K562 (cell line): Measurements from ENCODE around the gene GMEB2. TPM values are rescaled to one million over a fixed set of nuclear protein-coding genes. Genes with fewer than 3 reads are reported as not detected.

Source experiments
- ADNP ChIP-seq: fragments of 200-800 bp; sonication (Bioruptor generic); IDR thresholded peaks from 2 replicates; pipeline ENCODE4 v1.6.1; 2016; ENCODE audit warnings: missing genetic modification characterization, missing compliant biosample characterization
- BACH1 ChIP-seq: fragments of 200-800 bp; sonication (Bioruptor generic); IDR thresholded peaks from 2 replicates; pipeline ENCODE4 v1.6.1; 2016; ENCODE audit warnings: missing genetic modification characterization, missing compliant biosample characterization
- BDP1 ChIP-seq: IDR thresholded peaks from 3 replicates; pipeline ENCODE4 v1.6.1; 2011; ENCODE audit not compliant: insufficient read length, insufficient read depth
- CHD4 ChIP-seq: fragments of 200-600 bp; sonication (generic); IDR thresholded peaks from 3 replicates; pipeline ENCODE4 v1.6.1; 2012; ENCODE audit warnings: low read depth, mild to moderate bottlenecking, mixed read lengths, low read length, inconsistent platforms; ENCODE audit not compliant: insufficient read depth, insufficient replicate concordance, poor library complexity, severe bottlenecking
- EGR1 ChIP-seq: fragments of 450-650 bp; conservative IDR thresholded peaks from 2 replicates; pipeline ENCODE4 v1.6.1; 2017; ENCODE audit warnings: mild to moderate bottlenecking
- FOXM1 ChIP-seq, 2 experiments: fragments of 450-650 bp in 1 of 2; sonication (generic) in 1 of 2; formaldehyde crosslinking in 1 of 2; IDR thresholded peaks; 2 replicates each; pipeline versions ENCODE4 v1.6.1 to v1.9.0; 2017 to 2022; ENCODE audit warnings: low read depth in 2 of 2, mild to moderate bottlenecking in 2 of 2, missing genetic modification reagents in 1 of 2, moderate library complexity in 1 of 2
- FUS ChIP-seq: fragments of 200-400 bp; formaldehyde crosslinking; optimal IDR thresholded peaks from 2 replicates; pipeline ENCODE3; 2017; ENCODE audit warnings: low read depth, low read length
- GATAD2B ChIP-seq: fragments of 450-650 bp; IDR thresholded peaks from 2 replicates; pipeline ENCODE4 v1.6.1; 2017; ENCODE audit warnings: mild to moderate bottlenecking, borderline replicate concordance
- HSF4 ChIP-seq: fragments of 250-450 bp; sonication (Bioruptor Pico); IDR thresholded peaks from 2 replicates; pipeline ENCODE4 v2.1.2; 2022; ENCODE audit warnings: mild to moderate bottlenecking, moderate library complexity, borderline replicate concordance
- KDM5B ChIP-seq: fragments of 200-600 bp; sonication (generic); IDR thresholded peaks from 2 replicates; pipeline ENCODE4 v1.6.1; 2012; ENCODE audit warnings: low read depth, mild to moderate bottlenecking, moderate library complexity, low read length, control low read depth, inconsistent platforms; ENCODE audit not compliant: insufficient replicate concordance
- LCOR ChIP-seq: sonication (generic); formaldehyde crosslinking; IDR thresholded peaks from 2 replicates; pipeline ENCODE4 v1.8.0; 2022; ENCODE audit warnings: mild to moderate bottlenecking, missing genetic modification reagents
- LEF1 ChIP-seq: fragments of 450-650 bp; IDR thresholded peaks from 2 replicates; pipeline ENCODE4 v1.6.1; 2016; ENCODE audit warnings: mild to moderate bottlenecking
- RBFOX2 ChIP-seq: fragments of 200-400 bp; formaldehyde crosslinking; IDR thresholded peaks from 2 replicates; pipeline ENCODE4 v1.6.1; 2017; ENCODE audit warnings: low read depth, mild to moderate bottlenecking, low read length, moderate library complexity
- SIX5 ChIP-seq, 2 experiments: IDR thresholded peaks; 2 replicates each; pipeline ENCODE4 v1.6.1; 2011; ENCODE audit warnings: low read length in 2 of 2, borderline replicate concordance in 1 of 2, low read depth in 1 of 2, mild to moderate bottlenecking in 1 of 2, moderate library complexity in 1 of 2; ENCODE audit not compliant: insufficient read depth in 1 of 2
- SMARCE1 ChIP-seq: fragments of 450-650 bp; IDR thresholded peaks from 2 replicates; pipeline ENCODE4 v1.7.1; 2016; ENCODE audit warnings: mild to moderate bottlenecking
- XRCC4 ChIP-seq: IDR thresholded peaks from one replicate; pipeline ENCODE4 v1.6.1; 2011; ENCODE audit not compliant: insufficient read depth, insufficient read length; ENCODE audit errors: extremely low read depth
- ZC3H4 ChIP-seq: sonication (generic); formaldehyde crosslinking; IDR thresholded peaks from 2 replicates; pipeline ENCODE4 v1.9.0; 2021; ENCODE audit warnings: missing genetic modification reagents, borderline replicate concordance
- ZKSCAN1 ChIP-seq: fragments of 150-350 bp; IDR thresholded peaks from 2 replicates; pipeline ENCODE4 v1.6.1; 2016; ENCODE audit warnings: low read depth, low read length
- ZNF124 ChIP-seq: sonication (generic); formaldehyde crosslinking; IDR thresholded peaks from 2 replicates; pipeline ENCODE4 v1.8.1; 2022; ENCODE audit warnings: missing genetic modification reagents
- ZNF165 ChIP-seq: fragments of 250-450 bp; sonication (Bioruptor Pico); IDR thresholded peaks from 2 replicates; pipeline ENCODE4 v1.4.0; 2020; ENCODE audit warnings: borderline replicate concordance
- ZNF24 ChIP-seq: fragments of 450-650 bp; IDR thresholded peaks from 2 replicates; pipeline ENCODE4 v1.6.1; 2016
- polyA plus RNA-seq, 8 experiments: library from polyadenylated mRNA; depleted of rRNA in 4 of 8; stranded (reverse) in 5 of 8; unstranded in 3 of 8; fragments of >200 nt; fragmentation: Nextera tagmentation in 2 of 8; fragmentation: Illumina TruSeq in 1 of 8; extraction: Ambion mirVana in 2 of 8; extraction: Trizol in 1 of 8; gene quantifications; 2 replicates each; pipeline versions ENCODE4 v1.2.1 to v1.2.3, GENCODE V29; 2011 to 2014; ENCODE audit warnings: inconsistent platforms in 1 of 8, missing spikeins in 1 of 8
- total RNA-seq, 7 experiments: library from RNA; depleted of rRNA in 6 of 7; stranded (reverse); fragments of >200 nt in 6 of 7; fragmentation: Illumina TruSeq in 2 of 7; extraction: Trizol in 2 of 7; gene quantifications; 2 replicates each; pipeline versions ENCODE4 v1.2.1 to v1.2.3, GENCODE V29; 2011 to 2021; ENCODE audit warnings: low replicate concordance in 1 of 7
- TF ChIP-seq, protein P1 (sequence below): fragments of 250-450 bp; sonication (Bioruptor Pico); IDR thresholded peaks from 2 replicates; pipeline ENCODE4 v1.8.0; 2021; ENCODE audit warnings: mild to moderate bottlenecking, moderate library complexity
- TF ChIP-seq, protein P2 (sequence below): fragments of 450-650 bp; IDR thresholded peaks from 2 replicates; pipeline ENCODE4 v1.6.1; 2016; ENCODE audit warnings: missing biosample characterization, missing genetic modification characterization
- TF ChIP-seq, protein P3 (sequence below): fragments of 250-450 bp; sonication (Bioruptor Pico); IDR thresholded peaks from 2 replicates; pipeline ENCODE4 v1.8.0; 2021; ENCODE audit warnings: moderate library complexity, mild to moderate bottlenecking, inconsistent platforms
- TF ChIP-seq, protein P4 (sequence below): sonication (generic); formaldehyde crosslinking; IDR thresholded peaks from 2 replicates; pipeline ENCODE4 v1.9.0; 2022; ENCODE audit warnings: mild to moderate bottlenecking, missing genetic modification reagents
- TF ChIP-seq, protein P5 (sequence below): sonication (generic); IDR thresholded peaks from 2 replicates; pipeline ENCODE4 v1.6.1; 2016

The GMEB2 gene
- total and polyA plus RNA-seq, 9 of the 15 experiments (the other 6 are each of a cell fraction or from before 2014, with no cell fraction given) = 0.03 to 13.9 (median 6.3) TPM

DNA sequence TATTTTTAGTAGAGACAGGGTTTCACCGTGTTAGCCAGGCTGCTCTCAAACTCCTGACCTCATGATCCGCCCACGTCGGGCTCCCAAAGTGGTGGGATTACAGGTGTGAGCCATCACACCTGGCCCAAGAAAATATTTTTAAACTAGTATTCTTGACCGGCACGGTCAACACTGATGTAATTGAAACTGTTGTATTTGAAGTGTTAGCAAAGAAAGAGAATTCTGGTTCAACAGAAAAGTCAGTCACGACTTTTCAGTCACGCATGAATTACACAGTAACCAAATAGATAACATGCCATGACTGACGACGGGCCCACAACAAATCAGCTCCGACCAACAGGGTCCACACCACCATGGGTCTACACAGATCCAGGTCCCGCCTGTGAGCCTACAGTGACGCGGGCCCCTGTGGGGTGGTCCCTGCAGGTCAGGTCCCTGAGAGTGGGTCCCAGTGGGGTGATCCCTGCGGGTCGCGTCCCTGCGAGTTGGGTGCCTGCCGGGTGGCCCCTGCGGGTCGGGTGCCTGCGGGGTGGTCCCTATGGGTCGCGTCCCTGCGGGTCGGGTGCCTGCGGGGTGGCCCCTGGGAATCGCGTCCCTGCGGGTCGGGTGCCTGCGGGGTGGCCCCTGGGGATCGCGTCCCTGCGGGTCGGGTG is 1.0 kb downstream of the GMEB2 start (continued):
- TF ChIP-seq, protein P1, sequence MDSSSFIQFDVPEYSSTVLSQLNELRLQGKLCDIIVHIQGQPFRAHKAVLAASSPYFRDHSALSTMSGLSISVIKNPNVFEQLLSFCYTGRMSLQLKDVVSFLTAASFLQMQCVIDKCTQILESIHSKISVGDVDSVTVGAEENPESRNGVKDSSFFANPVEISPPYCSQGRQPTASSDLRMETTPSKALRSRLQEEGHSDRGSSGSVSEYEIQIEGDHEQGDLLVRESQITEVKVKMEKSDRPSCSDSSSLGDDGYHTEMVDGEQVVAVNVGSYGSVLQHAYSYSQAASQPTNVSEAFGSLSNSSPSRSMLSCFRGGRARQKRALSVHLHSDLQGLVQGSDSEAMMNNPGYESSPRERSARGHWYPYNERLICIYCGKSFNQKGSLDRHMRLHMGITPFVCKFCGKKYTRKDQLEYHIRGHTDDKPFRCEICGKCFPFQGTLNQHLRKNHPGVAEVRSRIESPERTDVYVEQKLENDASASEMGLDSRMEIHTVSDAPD (CRISPR knock-in tag) = no peak
- TF ChIP-seq FUS (no peak), ZNF165 (CRISPR knock-in tag) (no peak), LCOR (no peak), ZKSCAN1 (no peak), ZC3H4 (CRISPR knock-in tag) (0 out of 2 replicates have a peak, but pooled peaks have one; percentile 72), ZNF24 (no peak), SIX5 (IDR thresholded peaks at IDR 0.05; ENCODE audit: borderline replicate concordance in 1 of 2, insufficient read depth in 1 of 2, low read depth in 1 of 2, low read length in 2 of 2) (no peak), EGR1 (peak; percentile 72), XRCC4 (no peak), KDM5B (peak; percentile 73), CHD4 (peak; percentile 57), GATAD2B (0 out of 2 replicates have a peak, but pooled peaks have one; percentile 34), RBFOX2 (peak; percentile 83), ADNP (no peak), BACH1 (no peak), BDP1 (no peak), HSF4 (no peak), LEF1 (no peak), SMARCE1 (no peak), FOXM1 (IDR thresholded peaks at IDR 0.05; ENCODE audit: low read depth) (no peak), FOXM1 (CRISPR knock-in tag; IDR thresholded peaks at IDR 0.05; ENCODE audit: low read depth) (no peak), ZNF124 (CRISPR knock-in tag) (no peak)
- TF ChIP-seq, protein P2, sequence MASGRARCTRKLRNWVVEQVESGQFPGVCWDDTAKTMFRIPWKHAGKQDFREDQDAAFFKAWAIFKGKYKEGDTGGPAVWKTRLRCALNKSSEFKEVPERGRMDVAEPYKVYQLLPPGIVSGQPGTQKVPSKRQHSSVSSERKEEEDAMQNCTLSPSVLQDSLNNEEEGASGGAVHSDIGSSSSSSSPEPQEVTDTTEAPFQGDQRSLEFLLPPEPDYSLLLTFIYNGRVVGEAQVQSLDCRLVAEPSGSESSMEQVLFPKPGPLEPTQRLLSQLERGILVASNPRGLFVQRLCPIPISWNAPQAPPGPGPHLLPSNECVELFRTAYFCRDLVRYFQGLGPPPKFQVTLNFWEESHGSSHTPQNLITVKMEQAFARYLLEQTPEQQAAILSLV (tag) = no peak
- TF ChIP-seq, protein P3, sequence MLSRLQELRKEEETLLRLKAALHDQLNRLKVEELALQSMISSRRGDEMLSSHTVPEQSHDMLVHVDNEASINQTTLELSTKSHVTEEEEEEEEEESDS (CRISPR knock-in tag) = no peak
- TF ChIP-seq, protein P4, sequence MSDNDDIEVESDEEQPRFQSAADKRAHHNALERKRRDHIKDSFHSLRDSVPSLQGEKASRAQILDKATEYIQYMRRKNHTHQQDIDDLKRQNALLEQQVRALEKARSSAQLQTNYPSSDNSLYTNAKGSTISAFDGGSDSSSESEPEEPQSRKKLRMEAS (CRISPR knock-in tag) = 0 out of 2 replicates have a peak, but pooled peaks have one; percentile 11
- TF ChIP-seq, protein P5, sequence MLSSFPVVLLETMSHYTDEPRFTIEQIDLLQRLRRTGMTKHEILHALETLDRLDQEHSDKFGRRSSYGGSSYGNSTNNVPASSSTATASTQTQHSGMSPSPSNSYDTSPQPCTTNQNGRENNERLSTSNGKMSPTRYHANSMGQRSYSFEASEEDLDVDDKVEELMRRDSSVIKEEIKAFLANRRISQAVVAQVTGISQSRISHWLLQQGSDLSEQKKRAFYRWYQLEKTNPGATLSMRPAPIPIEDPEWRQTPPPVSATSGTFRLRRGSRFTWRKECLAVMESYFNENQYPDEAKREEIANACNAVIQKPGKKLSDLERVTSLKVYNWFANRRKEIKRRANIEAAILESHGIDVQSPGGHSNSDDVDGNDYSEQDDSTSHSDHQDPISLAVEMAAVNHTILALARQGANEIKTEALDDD = 0 out of 2 replicates have a peak, but pooled peaks have one; percentile 42
